B cell (primary cell): ENCODE results near the gene PSMD6. TPM values are rescaled to one million over a fixed set of nuclear protein-coding genes. Genes with fewer than 3 reads are reported as not detected.

Source experiments
- ATAC-seq: fragments of 200-7000 bp; cut with Tn5 transposase; one replicate; pipeline ENCODE4 v1.10.0; 2021; ENCODE audit warnings: low read depth, mild to moderate bottlenecking, moderate number of reproducible peaks, moderate library complexity
- CTCF ChIA-PET: fragments of 350-600 bp; sonication (Branson Sonifier 250); formaldehyde crosslinking; loops from one replicate; lab custom pipeline; 2021; ENCODE audit warnings: antibody characterized with exemption, inconsistent platforms; lab: Charles Lee
- POLR2A ChIA-PET: fragments of 350-600 bp; sonication (Branson Sonifier 250); formaldehyde crosslinking; loops from one replicate; lab custom pipeline; 2021; ENCODE audit warnings: antibody characterized with exemption; lab: Charles Lee
- DNase-seq: peaks from one replicate; pipeline ENCODE4 v3.0.0; 2013
- H2AFZ ChIP-seq: 2 replicates; pipeline ENCODE4 v1.6.1; 2012; ENCODE audit warnings: mild to moderate bottlenecking, low read depth, low read length; ENCODE audit not compliant: insufficient read depth, poor library complexity, severe bottlenecking
- H3K27ac ChIP-seq, 2 donors: 1 replicate in 1 of 2; 2 replicates in 1 of 2; pipeline ENCODE4 v1.5.1; 2012 to 2013; ENCODE audit warnings: low read length in 2 of 2, mild to moderate bottlenecking in 2 of 2, moderate library complexity in 1 of 2
- H3K27me3 ChIP-seq, 4 experiments: fragments of 200-600 bp in 1 of 4; sonication (generic) in 1 of 4; replicated peaks in 1 of 4; 1 replicate in 2 of 4; 2 replicates in 2 of 4; pipeline versions ENCODE4 v1.6.1 to v1.7.0; 2013 to 2016; ENCODE audit warnings: low read length in 3 of 4, mild to moderate bottlenecking in 2 of 4, mixed read lengths in 1 of 4, moderate library complexity in 1 of 4; ENCODE audit not compliant: insufficient read depth in 4 of 4, control insufficient read depth in 3 of 4; ENCODE audit errors: control extremely low read depth in 1 of 4
- H3K36me3 ChIP-seq, 2 experiments: replicated peaks in 1 of 2; 1 replicate in 1 of 2; 2 replicates in 1 of 2; pipeline versions ENCODE4 v1.6.1 to v1.7.1; 2013; ENCODE audit warnings: low read length in 1 of 2; ENCODE audit not compliant: insufficient read depth in 2 of 2, control insufficient read depth in 1 of 2; ENCODE audit errors: control extremely low read depth in 1 of 2, extremely low read depth in 1 of 2
- H3K4me1 ChIP-seq, 2 donors: fragments of 200-600 bp in 1 of 2; sonication (generic) in 1 of 2; 1 replicate in 1 of 2; 2 replicates in 1 of 2; pipeline versions ENCODE4 v1.5.1 to v1.6.1; 2013 to 2017; ENCODE audit warnings: low read length in 2 of 2; ENCODE audit not compliant: control insufficient read depth in 2 of 2, insufficient read depth in 2 of 2
- H3K4me2 ChIP-seq: replicated peaks from 2 replicates; pipeline ENCODE3; 2012; ENCODE audit warnings: mild to moderate bottlenecking, low read depth, low read length; ENCODE audit not compliant: poor library complexity, severe bottlenecking
- H3K4me3 ChIP-seq, 5 experiments: fragments of 200-600 bp in 1 of 5; sonication (generic) in 1 of 5; 1 replicate in 3 of 5; 2 replicates in 2 of 5; pipeline versions ENCODE4 v1.5.1 to v1.7.0; 2011 to 2016; ENCODE audit warnings: low read length in 4 of 5, mild to moderate bottlenecking in 4 of 5, low read depth in 2 of 5, control low read depth in 1 of 5, moderate library complexity in 1 of 5; ENCODE audit not compliant: insufficient read depth in 1 of 5; ENCODE audit errors: control extremely low read depth in 1 of 5, extremely low read depth in 1 of 5
- H3K79me2 ChIP-seq: fragments of 200-600 bp; sonication (generic); one replicate; pipeline ENCODE4 v1.6.0; 2016; ENCODE audit warnings: low read length; ENCODE audit not compliant: control insufficient read depth, insufficient read depth
- H3K9ac ChIP-seq: fragments of 200-600 bp; sonication (generic); 2 replicates; pipeline ENCODE4 v1.6.1; 2017; ENCODE audit warnings: mild to moderate bottlenecking, low read length, moderate library complexity
- H3K9me3 ChIP-seq, 3 donors: one replicate each; pipeline versions ENCODE4 v1.6.1 to v1.7.1; 2013; ENCODE audit warnings: low read length in 2 of 3; ENCODE audit not compliant: control insufficient read depth in 2 of 3, insufficient read depth in 1 of 3; ENCODE audit errors: control extremely low read depth in 1 of 3
- H4K20me1 ChIP-seq: 2 replicates; pipeline ENCODE4 v1.6.0; 2012; ENCODE audit warnings: mild to moderate bottlenecking, low read length; ENCODE audit not compliant: insufficient read depth, control insufficient read depth, poor library complexity, severe bottlenecking
- H3K27ac Mint-ChIP-seq: one replicate; pipeline ENCODE4 v1.8.0; 2021; ENCODE audit warnings: mixed read lengths
- H3K27me3 Mint-ChIP-seq: one replicate; pipeline ENCODE4 v1.8.0; 2021; ENCODE audit warnings: mixed read lengths
- H3K4me1 Mint-ChIP-seq: one replicate; pipeline ENCODE4 v1.8.0; 2021; ENCODE audit warnings: mixed read lengths
- H3K4me3 Mint-ChIP-seq: one replicate; pipeline ENCODE4 v1.8.0; 2021; ENCODE audit warnings: mixed read lengths
- H3K9me3 Mint-ChIP-seq: one replicate; pipeline ENCODE4 v1.8.0; 2022; ENCODE audit warnings: mixed read lengths; ENCODE audit not compliant: insufficient read depth
- EZH2 ChIP-seq: IDR thresholded peaks from 2 replicates; pipeline ENCODE4 v1.6.1; 2012; ENCODE audit warnings: borderline replicate concordance, low read depth, mild to moderate bottlenecking, moderate library complexity, low read length; ENCODE audit not compliant: insufficient read depth, poor library complexity, severe bottlenecking
- WGBS: methylation state at CpG from one replicate; pipeline ENCODE4 v1.1.5; 2013; ENCODE audit warnings: missing lambda C conversion rate; ENCODE audit not compliant: insufficient coverage; 5-methylcytosine and 5-hydroxymethylcytosine counted together
- intact Hi-C: fragments of 100-400 bp; cut with micrococcal nuclease; formaldehyde crosslinking; loops from one replicate; pipeline ENCODE4 v1.10.0; 2022
- polyA plus RNA-seq: library from polyadenylated mRNA; depleted of rRNA; stranded (reverse); fragments of >200 nt; gene quantifications from 2 replicates; pipeline ENCODE4 v1.2.3, GENCODE V29; 2012
- total RNA-seq, 2 donors: library from RNA; stranded (reverse); fragments of 120-200 nt in 1 of 2; gene quantifications; 1 replicate in 1 of 2; 2 replicates in 1 of 2; pipeline versions ENCODE4 v1.2.3 to v1.2.4, GENCODE V29; 2013 to 2022
- TF ChIP-seq, protein P1 (sequence below): fragments of 200-600 bp; IDR thresholded peaks from one replicate; pipeline ENCODE4 v1.8.0; 2022; ENCODE audit warnings: antibody characterized with exemption, mild to moderate bottlenecking

Gene PSMD6
- total and polyA plus RNA-seq, 2 donors (not counting 1 experiment from before 2014, with no cell fraction given) = 34.7 to 63.4 TPM

DNA sequence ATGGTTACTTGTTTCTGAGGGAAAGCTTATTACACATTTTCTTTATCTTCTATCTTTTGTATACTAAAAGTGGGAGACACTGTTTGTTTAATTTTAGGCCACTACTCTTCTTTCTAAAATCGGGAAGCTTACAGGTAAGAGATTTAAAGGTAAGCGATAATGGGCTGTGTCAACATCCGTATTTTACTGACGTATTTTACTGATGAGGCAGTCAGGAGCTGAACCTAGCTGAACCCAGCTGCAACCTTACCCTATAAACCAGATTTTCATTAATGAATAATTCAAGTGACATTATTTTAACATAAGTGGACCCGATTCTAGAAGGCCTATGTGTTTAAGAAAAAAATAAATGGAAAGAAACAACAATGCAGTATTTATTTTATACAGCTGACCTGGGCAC lies 13.1 kb downstream of the PSMD6 start:
- CTCF ChIA-PET = interaction anchor here (1.1 to 1.9 kb wide), 4 partner anchors 13 to 72 kb away, joined by 3 to 8 read pairs (median 4); partner anchors contain the start of gene PSMD6
- intact Hi-C loops = no loop called here

DNA sequence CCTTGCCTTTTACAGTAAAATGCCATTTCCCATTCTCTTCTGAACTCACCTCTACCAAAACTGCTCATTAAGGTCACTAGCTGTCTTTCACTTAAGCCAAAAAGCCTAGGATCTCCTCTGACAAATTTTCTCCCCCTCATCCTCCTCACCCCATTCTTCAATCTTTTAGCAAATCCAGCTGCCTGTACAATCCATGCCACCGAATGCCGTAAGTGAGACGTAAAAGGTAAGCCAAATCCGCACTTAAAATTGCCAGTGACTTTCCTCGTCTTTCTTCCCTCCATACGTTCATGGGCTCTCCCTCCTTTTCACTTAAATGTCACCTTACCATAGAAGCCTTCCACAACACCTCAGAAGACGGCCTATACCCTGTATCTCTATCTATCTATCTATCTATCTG lies 13.8 kb downstream of the PSMD6 start:
- H3K4me3 Mint-ChIP-seq = no peak overlapping the region
- H3K27ac ChIP-seq = no peak overlapping the region
- no peak overlapping the region for H3K4me2 ChIP-seq
- H3K27me3 Mint-ChIP-seq = no peaks in the 10 kb centered on the region
- ChIA-PET POLR2A (no interaction called here), CTCF (interaction anchor here (1.1 to 3.3 kb wide), 4 partner anchors 14 to 71 kb away, joined by 3 to 17 read pairs (median 7); partner anchors contain the start of gene PSMD6)
- no peak overlapping the region for H3K4me3 ChIP-seq
- H3K9ac ChIP-seq = no peak overlapping the region
- no peaks in the 10 kb centered on the region for H3K27me3 ChIP-seq
- H3K4me1 Mint-ChIP-seq = no peaks in the 10 kb centered on the region
- no peaks in the 10 kb centered on the region for H4K20me1 ChIP-seq
- intact Hi-C loops = no loop called here
- no peak for ATAC-seq
- no peak overlapping the region for H3K27ac Mint-ChIP-seq
- peaks cover 3% of the 10 kb centered on the region for H3K79me2 ChIP-seq
- H3K36me3 ChIP-seq = peaks cover 9 to 87% of the 10 kb centered on the region in 2 experiments
- no peaks in the 10 kb centered on the region for H3K4me1 ChIP-seq
- H3K9me3 ChIP-seq = no peaks in the 10 kb centered on the region
- no peaks in the 10 kb centered on the region for H3K9me3 Mint-ChIP-seq
- no peak overlapping the region for H2AFZ ChIP-seq
- TF ChIP-seq EZH2 = no peak
- TF ChIP-seq, protein P1, sequence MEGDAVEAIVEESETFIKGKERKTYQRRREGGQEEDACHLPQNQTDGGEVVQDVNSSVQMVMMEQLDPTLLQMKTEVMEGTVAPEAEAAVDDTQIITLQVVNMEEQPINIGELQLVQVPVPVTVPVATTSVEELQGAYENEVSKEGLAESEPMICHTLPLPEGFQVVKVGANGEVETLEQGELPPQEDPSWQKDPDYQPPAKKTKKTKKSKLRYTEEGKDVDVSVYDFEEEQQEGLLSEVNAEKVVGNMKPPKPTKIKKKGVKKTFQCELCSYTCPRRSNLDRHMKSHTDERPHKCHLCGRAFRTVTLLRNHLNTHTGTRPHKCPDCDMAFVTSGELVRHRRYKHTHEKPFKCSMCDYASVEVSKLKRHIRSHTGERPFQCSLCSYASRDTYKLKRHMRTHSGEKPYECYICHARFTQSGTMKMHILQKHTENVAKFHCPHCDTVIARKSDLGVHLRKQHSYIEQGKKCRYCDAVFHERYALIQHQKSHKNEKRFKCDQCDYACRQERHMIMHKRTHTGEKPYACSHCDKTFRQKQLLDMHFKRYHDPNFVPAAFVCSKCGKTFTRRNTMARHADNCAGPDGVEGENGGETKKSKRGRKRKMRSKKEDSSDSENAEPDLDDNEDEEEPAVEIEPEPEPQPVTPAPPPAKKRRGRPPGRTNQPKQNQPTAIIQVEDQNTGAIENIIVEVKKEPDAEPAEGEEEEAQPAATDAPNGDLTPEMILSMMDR = no peak
- DNase-seq = no peak
- 97% methylated on average over 6 of the region's 7 CpGs for WGBS

More for the DNA sequence above, 13.1 kb downstream of the PSMD6 start:
- Histone ChIP-seq H3K27ac (no peak overlapping the region), H4K20me1 (no peaks in the 10 kb centered on the region), H3K4me3 (no peak overlapping the region), H3K27me3 (no peaks in the 10 kb centered on the region), H3K36me3 (peaks cover 11 to 90% of the 10 kb centered on the region in 2 experiments), H3K4me2 (no peak overlapping the region), H2AFZ (no peak overlapping the region), H3K9ac (no peak overlapping the region), H3K4me1 (no peaks in the 10 kb centered on the region), H3K9me3 (no peaks in the 10 kb centered on the region), H3K79me2 (peaks cover 7% of the 10 kb centered on the region)
- TF ChIP-seq, protein P1 = no peak
- TF ChIP-seq EZH2 = no peak
- Mint-ChIP-seq H3K9me3 (no peaks in the 10 kb centered on the region), H3K4me3 (no peak overlapping the region), H3K27ac (no peak overlapping the region), H3K4me1 (no peaks in the 10 kb centered on the region), H3K27me3 (no peaks in the 10 kb centered on the region)
- POLR2A ChIA-PET = no interaction called here
- DNase-seq = no peak
- no CpG with 5 or more reads among the region's 5 CpGs for WGBS
- ATAC-seq = no peak
